Epithelial cell of proximal tubule (primary cell): Measurements from ENCODE around the gene TBC1D22A. TPM values are rescaled to one million over a fixed set of nuclear protein-coding genes. Genes with fewer than 3 reads are reported as not detected.
A peak's percentile ranks its signal among the peaks of the same experiment; 100 is the strongest.

Experiments
- DNase-seq: peaks from one replicate; pipeline ENCODE4 v3.0.0-alpha.2; 2011; ENCODE audit warnings: low read depth
- H3K4me3 ChIP-seq: 2 replicates; pipeline ENCODE4 v1.5.1; 2011; ENCODE audit warnings: low read depth, mild to moderate bottlenecking, low read length
- CTCF ChIP-seq: conservative IDR thresholded peaks from 2 replicates; pipeline ENCODE4 v1.5.1; 2012; ENCODE audit warnings: low read depth, mild to moderate bottlenecking, low read length
- total RNA-seq: library from RNA; depleted of rRNA; stranded (reverse); fragments of >200 nt; gene quantifications from 2 replicates; pipeline ENCODE4 v1.2.3, GENCODE V29; 2015

TBC1D22A gene, protein sequence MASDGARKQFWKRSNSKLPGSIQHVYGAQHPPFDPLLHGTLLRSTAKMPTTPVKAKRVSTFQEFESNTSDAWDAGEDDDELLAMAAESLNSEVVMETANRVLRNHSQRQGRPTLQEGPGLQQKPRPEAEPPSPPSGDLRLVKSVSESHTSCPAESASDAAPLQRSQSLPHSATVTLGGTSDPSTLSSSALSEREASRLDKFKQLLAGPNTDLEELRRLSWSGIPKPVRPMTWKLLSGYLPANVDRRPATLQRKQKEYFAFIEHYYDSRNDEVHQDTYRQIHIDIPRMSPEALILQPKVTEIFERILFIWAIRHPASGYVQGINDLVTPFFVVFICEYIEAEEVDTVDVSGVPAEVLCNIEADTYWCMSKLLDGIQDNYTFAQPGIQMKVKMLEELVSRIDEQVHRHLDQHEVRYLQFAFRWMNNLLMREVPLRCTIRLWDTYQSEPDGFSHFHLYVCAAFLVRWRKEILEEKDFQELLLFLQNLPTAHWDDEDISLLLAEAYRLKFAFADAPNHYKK
- total RNA-seq: 16.6 and 22.7 TPM in 2 replicates

DNA sequence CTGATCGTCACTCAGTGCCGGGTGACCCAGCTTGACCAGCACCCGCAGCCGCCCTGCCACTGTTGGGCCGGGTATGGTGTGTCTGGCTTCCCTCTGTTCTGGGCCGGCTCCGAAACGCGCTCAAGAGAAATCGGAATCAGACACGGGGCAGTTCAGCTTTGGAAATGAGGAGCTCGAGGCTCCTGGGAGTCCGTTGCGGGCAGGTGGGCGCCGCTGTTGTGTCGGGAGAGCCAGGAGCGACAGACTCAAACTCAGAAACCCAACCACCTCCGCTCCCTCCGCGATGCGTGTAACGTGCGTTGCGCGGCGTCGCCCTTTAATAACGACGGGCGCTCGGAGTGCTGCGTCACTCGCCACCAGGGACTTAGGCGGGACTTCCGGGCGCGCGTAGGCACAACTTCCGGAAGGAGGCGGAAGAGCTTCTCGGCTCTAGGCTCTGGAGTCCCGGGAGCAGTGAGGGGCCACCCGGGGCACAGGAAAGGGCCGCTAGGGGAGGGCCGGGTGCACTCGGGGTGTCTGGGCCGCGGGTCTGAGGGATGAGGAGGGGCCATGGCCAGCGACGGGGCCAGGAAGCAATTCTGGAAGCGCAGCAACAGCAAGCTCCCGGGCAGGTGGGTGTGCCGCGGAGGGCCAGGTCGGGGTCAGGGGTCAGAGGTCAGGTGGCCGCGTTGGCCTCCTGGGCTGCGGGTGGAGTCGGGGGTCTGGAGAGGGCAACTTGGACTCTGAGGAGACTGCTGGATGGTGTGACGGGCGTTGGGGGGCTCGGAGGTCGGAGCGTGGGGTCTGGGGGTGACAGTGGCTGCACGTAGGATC is at the start of gene TBC1D22A:
Gene TBC1D22A (plus strand): TSS at position 413 of the 813 bp plus-strand sequence. CDS start 137 bp downstream, at position 550.
- DNase-seq: no peak
- no peak for TF ChIP-seq CTCF
- peak within 1 kb of the TSS; percentile 99 for H3K4me3 ChIP-seq

- no peak for TF ChIP-seq CTCF
- H3K4me3 ChIP-seq: no peak overlapping the region
- no peak for DNase-seq
These were observed 47.9 kb upstream of the TBC1D22A start for GRCh38 chr22:46714550-46714949.

GRCh38 chr22:46719921-46720320 is 42.5 kb upstream of the TBC1D22A start:
- no peak for TF ChIP-seq CTCF
- no peak for DNase-seq
- no peak overlapping the region for H3K4me3 ChIP-seq

DNA sequence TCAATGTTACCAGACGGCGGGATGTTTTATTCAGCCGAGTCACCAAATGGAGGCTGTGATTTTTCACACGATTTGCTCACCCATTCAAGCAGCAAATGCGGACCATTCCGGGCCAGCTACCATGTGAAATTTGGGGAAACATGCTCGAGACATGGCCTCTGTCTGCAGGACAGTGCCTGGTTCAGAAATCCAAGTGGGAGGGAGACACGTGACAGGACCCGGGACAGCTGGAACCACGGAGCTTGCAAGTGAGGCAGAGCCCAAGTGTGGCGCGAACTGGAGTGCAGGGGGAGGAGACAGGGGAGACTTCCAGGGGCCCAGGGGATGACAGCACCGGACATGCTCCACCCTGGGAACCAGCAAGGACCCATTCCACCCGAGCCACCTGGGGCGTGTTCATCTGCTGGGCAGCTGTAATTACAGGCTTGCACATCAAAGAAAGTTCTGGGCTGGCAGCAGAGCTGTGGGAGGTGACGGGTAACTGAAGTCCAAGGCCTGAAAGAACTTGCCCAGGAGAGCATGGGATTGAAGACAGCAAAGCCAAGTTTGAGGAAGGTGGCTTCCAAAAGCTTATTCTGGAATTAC is 40.9 kb upstream of the TBC1D22A start:
- TF ChIP-seq CTCF: no peak
- DNase-seq: no peak
- no peak overlapping the region for H3K4me3 ChIP-seq

DNA sequence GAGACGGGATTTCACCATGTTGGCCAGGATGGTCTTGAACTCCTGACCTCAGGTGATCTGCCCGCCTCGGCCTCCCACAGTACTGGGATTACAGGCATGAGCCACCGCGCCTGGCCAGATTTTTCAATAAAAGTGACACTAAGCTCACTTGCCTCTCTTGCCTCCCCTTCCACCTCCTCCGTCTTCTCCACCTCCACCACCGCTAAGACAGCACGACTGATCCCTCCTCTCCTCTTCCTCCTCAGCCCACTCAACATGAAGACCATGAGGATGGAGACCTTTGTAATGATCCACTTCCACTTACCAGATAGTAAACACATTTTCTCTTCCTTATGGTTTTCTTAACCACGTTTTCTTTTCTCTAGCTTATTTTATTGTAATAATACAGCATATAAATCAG is 38.6 kb upstream of the TBC1D22A start:
- DNase-seq: no peak
- no peak overlapping the region for H3K4me3 ChIP-seq
- TF ChIP-seq CTCF: no peak

DNA sequence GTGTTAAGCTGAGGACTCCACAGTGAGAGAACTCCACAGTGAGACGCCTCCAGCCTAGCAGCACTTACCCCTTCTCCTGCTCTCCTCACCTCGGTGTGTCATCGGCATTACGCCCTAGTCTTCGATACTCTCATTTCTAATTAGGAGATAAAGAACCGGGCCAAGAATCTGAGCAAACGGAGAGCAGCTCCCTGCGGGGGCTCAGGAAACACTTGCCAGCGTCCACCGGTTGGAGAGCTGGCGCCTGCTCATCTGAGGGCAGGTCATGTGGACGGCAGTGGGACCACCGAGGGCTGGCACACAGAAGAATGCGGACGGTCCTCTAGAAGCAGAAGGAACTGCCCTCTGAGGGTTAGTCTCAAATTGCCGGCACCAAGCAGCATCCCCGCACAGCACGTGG is 37.4 kb upstream of the TBC1D22A start:
- TF ChIP-seq CTCF: no peak
- no peak for DNase-seq
- H3K4me3 ChIP-seq: no peak overlapping the region
